K562 (cell line): ENCODE results near the gene MMP11. TPM values are rescaled to one million over a fixed set of nuclear protein-coding genes. Genes with fewer than 3 reads are reported as not detected.
A peak's percentile ranks its signal among the peaks of the same experiment; 100 is the strongest.

Experiments
- ADNP ChIP-seq: fragments of 200-800 bp; sonication (Bioruptor generic); IDR thresholded peaks from 2 replicates; pipeline ENCODE4 v1.6.1; 2016; ENCODE audit warnings: missing genetic modification characterization, missing compliant biosample characterization
- BHLHE40 ChIP-seq: IDR thresholded peaks from 2 replicates; pipeline ENCODE4 v1.6.1; 2011; ENCODE audit warnings: low read length, improper control_type of control experiment
- CAMTA2 ChIP-seq: fragments of 250-450 bp; sonication (Bioruptor Pico); conservative IDR thresholded peaks from 2 replicates; pipeline ENCODE4 v1.5.1; 2022
- CBX5 ChIP-seq: IDR thresholded peaks from 2 replicates; pipeline ENCODE4 v1.6.1; 2014; ENCODE audit warnings: low read depth, borderline replicate concordance
- CCAR2 ChIP-seq: fragments of 200-400 bp; formaldehyde crosslinking; IDR thresholded peaks from 2 replicates; pipeline ENCODE4 v1.6.1; 2017; ENCODE audit warnings: mild to moderate bottlenecking, low read depth, low read length
- CEBPB ChIP-seq: fragments of 450-650 bp; IDR thresholded peaks from 2 replicates; pipeline ENCODE4 v1.6.1; 2016; ENCODE audit warnings: missing genetic modification characterization, missing compliant biosample characterization
- ELF4 ChIP-seq: fragments of 450-650 bp; formaldehyde crosslinking; IDR thresholded peaks from 2 replicates; pipeline ENCODE4 v1.4.0; 2022; ENCODE audit warnings: missing genetic modification characterization
- ESRRB ChIP-seq: fragments of 250-450 bp; sonication (Bioruptor Pico); IDR thresholded peaks from 2 replicates; pipeline ENCODE4 v1.5.0; 2020; ENCODE audit warnings: mild to moderate bottlenecking, moderate library complexity, borderline replicate concordance
- ETS2 ChIP-seq: IDR thresholded peaks from 2 replicates; pipeline ENCODE4 v1.6.1; 2016; ENCODE audit warnings: borderline replicate concordance, missing genetic modification characterization, mild to moderate bottlenecking, moderate library complexity, missing compliant biosample characterization; ENCODE audit not compliant: poor library complexity, severe bottlenecking
- FOXA1 ChIP-seq: fragments of 450-650 bp; IDR thresholded peaks from 2 replicates; pipeline ENCODE4 v1.6.1; 2016; ENCODE audit warnings: mild to moderate bottlenecking, borderline replicate concordance
- GABPB1 ChIP-seq: sonication (generic); formaldehyde crosslinking; IDR thresholded peaks from 2 replicates; pipeline ENCODE4 v1.8.0; 2022; ENCODE audit warnings: mild to moderate bottlenecking, missing genetic modification reagents
- RFX7 ChIP-seq: fragments of 250-450 bp; sonication (Bioruptor Pico); IDR thresholded peaks from 2 replicates; pipeline ENCODE4 v1.5.1; 2021; ENCODE audit warnings: mild to moderate bottlenecking
- SNRNP70 ChIP-seq: fragments of 200-400 bp; formaldehyde crosslinking; optimal IDR thresholded peaks from 2 replicates; pipeline ENCODE3; 2017; ENCODE audit warnings: low read depth, low read length
- SRSF9 ChIP-seq: fragments of 200-400 bp; formaldehyde crosslinking; IDR thresholded peaks from 2 replicates; pipeline ENCODE4 v1.6.1; 2017; ENCODE audit warnings: low read depth, low read length, borderline replicate concordance
- THRB ChIP-seq: fragments of 450-650 bp; formaldehyde crosslinking; conservative IDR thresholded peaks from 2 replicates; pipeline ENCODE4 v1.4.0; 2022; ENCODE audit warnings: mild to moderate bottlenecking, missing genetic modification characterization
- ZNF12 ChIP-seq: sonication (generic); formaldehyde crosslinking; IDR thresholded peaks from 2 replicates; pipeline ENCODE4 v1.4.0; 2020; ENCODE audit warnings: mild to moderate bottlenecking, missing genetic modification reagents
- ZNF274 ChIP-seq: IDR thresholded peaks from 2 replicates; pipeline ENCODE4 v1.6.1; 2011; ENCODE audit warnings: low read depth, mild to moderate bottlenecking, low read length, moderate library complexity, borderline replicate concordance
- ZSCAN29 ChIP-seq: fragments of 450-650 bp; IDR thresholded peaks from 2 replicates; pipeline ENCODE4 v1.6.1; 2017
- polyA plus RNA-seq, 8 experiments: library from polyadenylated mRNA; depleted of rRNA in 4 of 8; stranded (reverse) in 5 of 8; unstranded in 3 of 8; fragments of >200 nt; fragmentation: Nextera tagmentation in 2 of 8; fragmentation: Illumina TruSeq in 1 of 8; extraction: Ambion mirVana in 2 of 8; extraction: Trizol in 1 of 8; gene quantifications; 2 replicates each; pipeline versions ENCODE4 v1.2.1 to v1.2.3, GENCODE V29; 2011 to 2014; ENCODE audit warnings: inconsistent platforms in 1 of 8, missing spikeins in 1 of 8
- total RNA-seq, 7 experiments: library from RNA; depleted of rRNA in 6 of 7; stranded (reverse); fragments of >200 nt in 6 of 7; fragmentation: Illumina TruSeq in 2 of 7; extraction: Trizol in 2 of 7; gene quantifications; 2 replicates each; pipeline versions ENCODE4 v1.2.1 to v1.2.3, GENCODE V29; 2011 to 2021; ENCODE audit warnings: low replicate concordance in 1 of 7
- TF ChIP-seq, protein P1 (sequence below): fragments of 250-450 bp; sonication (Bioruptor Pico); IDR thresholded peaks from 2 replicates; pipeline ENCODE4 v1.5.0; 2020; ENCODE audit warnings: mild to moderate bottlenecking, borderline replicate concordance
- TF ChIP-seq, protein P2 (sequence below), 2 experiments: IDR thresholded peaks; 2 replicates each; pipeline ENCODE4 v1.6.1; 2012; ENCODE audit warnings: improper control_type of control experiment in 2 of 2, low read depth in 2 of 2, low read length in 2 of 2, borderline replicate concordance in 1 of 2
- TF ChIP-seq, protein P3 (sequence below): fragments of 250-450 bp; sonication (Bioruptor Pico); IDR thresholded peaks from 2 replicates; pipeline ENCODE4 v1.8.0; 2022; ENCODE audit warnings: inconsistent platforms, mild to moderate bottlenecking, moderate library complexity, borderline replicate concordance

The MMP11 gene
- total and polyA plus RNA-seq, 9 of the 15 experiments (the other 6 are each of a cell fraction or from before 2014, with no cell fraction given) = 0.14 to 1.8 (median 1.1) TPM; not detected in 2

DNA sequence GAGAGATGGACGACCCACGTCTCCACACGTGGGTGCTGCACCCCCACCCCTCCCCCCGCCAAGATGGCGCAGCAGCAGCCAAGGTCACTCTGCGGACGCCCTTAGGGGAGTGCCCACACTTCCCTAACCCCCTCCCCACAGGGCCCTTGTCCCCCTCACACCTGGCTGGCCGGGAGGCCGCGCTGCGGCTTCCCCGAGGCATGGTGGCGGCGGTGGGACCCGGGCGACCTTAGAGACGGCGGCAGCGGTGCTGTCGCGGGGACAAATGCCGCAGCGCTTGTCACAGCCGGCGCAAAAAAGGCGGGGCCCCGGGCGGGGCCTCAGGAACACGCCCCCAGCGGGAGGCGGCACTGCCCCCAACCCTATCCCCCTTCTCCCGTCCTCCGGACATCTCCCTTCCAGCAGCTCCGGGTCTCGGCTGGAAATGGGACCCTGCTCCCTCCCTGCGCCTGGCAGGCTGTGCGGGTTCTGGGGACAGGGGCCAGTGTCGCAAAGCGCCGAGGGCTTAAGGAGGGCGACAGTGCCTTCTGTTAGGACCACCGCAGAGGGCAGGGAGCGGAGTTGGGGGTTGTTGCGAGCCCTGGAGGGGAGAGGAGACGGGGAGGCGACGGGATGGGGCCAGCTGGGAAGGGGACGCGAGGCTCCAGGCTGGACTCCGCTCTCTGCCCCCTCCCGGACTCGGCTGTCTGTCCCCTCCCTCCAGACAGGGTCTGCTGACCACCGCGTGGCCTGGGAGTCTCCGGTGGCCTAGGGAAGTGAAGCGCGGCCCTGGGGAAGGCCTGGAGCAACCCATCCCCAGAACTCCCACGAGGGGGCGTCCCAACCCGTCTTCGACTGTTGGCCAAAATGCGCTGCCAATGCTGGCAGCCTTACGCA lies 4.7 kb upstream of the MMP11 start, which contains the start of gene CHCHD10 (continued):
- TF ChIP-seq THRB (CRISPR knock-in tag) (peak; percentile 62; the same call in 1 of the 2 replicates), ESRRB (CRISPR knock-in tag) (no peak), SNRNP70 (no peak), ZNF12 (CRISPR knock-in tag) (0 out of 2 replicates have a peak, but pooled peaks have one; percentile 70), CCAR2 (no peak), BHLHE40 (0 out of 2 replicates have a peak, but pooled peaks have one; percentile 15), CBX5 (no peak), ZSCAN29 (peak; percentile 77; the same call in 1 of the 2 replicates), ELF4 (CRISPR knock-in tag) (no peak), ETS2 (tag) (no peak), GABPB1 (CRISPR knock-in tag) (no peak), RFX7 (CRISPR knock-in tag) (no peak), ADNP (tag) (no peak), ZNF274 (no peak), CAMTA2 (CRISPR knock-in tag) (no peak), SRSF9 (no peak), CEBPB (tag) (no peak), FOXA1 (no peak)
- TF ChIP-seq, protein P1, sequence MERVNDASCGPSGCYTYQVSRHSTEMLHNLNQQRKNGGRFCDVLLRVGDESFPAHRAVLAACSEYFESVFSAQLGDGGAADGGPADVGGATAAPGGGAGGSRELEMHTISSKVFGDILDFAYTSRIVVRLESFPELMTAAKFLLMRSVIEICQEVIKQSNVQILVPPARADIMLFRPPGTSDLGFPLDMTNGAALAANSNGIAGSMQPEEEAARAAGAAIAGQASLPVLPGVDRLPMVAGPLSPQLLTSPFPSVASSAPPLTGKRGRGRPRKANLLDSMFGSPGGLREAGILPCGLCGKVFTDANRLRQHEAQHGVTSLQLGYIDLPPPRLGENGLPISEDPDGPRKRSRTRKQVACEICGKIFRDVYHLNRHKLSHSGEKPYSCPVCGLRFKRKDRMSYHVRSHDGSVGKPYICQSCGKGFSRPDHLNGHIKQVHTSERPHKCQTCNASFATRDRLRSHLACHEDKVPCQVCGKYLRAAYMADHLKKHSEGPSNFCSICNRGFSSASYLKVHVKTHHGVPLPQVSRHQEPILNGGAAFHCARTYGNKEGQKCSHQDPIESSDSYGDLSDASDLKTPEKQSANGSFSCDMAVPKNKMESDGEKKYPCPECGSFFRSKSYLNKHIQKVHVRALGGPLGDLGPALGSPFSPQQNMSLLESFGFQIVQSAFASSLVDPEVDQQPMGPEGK (CRISPR knock-in tag) = no peak
- TF ChIP-seq, protein P2, sequence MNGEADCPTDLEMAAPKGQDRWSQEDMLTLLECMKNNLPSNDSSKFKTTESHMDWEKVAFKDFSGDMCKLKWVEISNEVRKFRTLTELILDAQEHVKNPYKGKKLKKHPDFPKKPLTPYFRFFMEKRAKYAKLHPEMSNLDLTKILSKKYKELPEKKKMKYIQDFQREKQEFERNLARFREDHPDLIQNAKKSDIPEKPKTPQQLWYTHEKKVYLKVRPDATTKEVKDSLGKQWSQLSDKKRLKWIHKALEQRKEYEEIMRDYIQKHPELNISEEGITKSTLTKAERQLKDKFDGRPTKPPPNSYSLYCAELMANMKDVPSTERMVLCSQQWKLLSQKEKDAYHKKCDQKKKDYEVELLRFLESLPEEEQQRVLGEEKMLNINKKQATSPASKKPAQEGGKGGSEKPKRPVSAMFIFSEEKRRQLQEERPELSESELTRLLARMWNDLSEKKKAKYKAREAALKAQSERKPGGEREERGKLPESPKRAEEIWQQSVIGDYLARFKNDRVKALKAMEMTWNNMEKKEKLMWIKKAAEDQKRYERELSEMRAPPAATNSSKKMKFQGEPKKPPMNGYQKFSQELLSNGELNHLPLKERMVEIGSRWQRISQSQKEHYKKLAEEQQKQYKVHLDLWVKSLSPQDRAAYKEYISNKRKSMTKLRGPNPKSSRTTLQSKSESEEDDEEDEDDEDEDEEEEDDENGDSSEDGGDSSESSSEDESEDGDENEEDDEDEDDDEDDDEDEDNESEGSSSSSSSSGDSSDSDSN (IDR thresholded peaks at IDR 0.05; ENCODE audit: borderline replicate concordance in 1 of 2, low read depth in 2 of 2, low read length in 2 of 2) = 0 out of 4 replicates have a peak, but pooled peaks of 1 of the 2 experiments have one; percentile 11
- TF ChIP-seq, protein P3, sequence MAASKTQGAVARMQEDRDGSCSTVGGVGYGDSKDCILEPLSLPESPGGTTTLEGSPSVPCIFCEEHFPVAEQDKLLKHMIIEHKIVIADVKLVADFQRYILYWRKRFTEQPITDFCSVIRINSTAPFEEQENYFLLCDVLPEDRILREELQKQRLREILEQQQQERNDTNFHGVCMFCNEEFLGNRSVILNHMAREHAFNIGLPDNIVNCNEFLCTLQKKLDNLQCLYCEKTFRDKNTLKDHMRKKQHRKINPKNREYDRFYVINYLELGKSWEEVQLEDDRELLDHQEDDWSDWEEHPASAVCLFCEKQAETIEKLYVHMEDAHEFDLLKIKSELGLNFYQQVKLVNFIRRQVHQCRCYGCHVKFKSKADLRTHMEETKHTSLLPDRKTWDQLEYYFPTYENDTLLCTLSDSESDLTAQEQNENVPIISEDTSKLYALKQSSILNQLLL (CRISPR knock-in tag) = no peak
